GM19455 (cell line): ENCODE data around the gene MMEL1.

Experiments
- ATAC-seq: cut with Tn5 transposase; IDR thresholded peaks from one replicate; pipeline ENCODE4 v1.9.1; 2021; ENCODE audit not compliant: unreplicated experiment

The MMEL1 gene

DNA sequence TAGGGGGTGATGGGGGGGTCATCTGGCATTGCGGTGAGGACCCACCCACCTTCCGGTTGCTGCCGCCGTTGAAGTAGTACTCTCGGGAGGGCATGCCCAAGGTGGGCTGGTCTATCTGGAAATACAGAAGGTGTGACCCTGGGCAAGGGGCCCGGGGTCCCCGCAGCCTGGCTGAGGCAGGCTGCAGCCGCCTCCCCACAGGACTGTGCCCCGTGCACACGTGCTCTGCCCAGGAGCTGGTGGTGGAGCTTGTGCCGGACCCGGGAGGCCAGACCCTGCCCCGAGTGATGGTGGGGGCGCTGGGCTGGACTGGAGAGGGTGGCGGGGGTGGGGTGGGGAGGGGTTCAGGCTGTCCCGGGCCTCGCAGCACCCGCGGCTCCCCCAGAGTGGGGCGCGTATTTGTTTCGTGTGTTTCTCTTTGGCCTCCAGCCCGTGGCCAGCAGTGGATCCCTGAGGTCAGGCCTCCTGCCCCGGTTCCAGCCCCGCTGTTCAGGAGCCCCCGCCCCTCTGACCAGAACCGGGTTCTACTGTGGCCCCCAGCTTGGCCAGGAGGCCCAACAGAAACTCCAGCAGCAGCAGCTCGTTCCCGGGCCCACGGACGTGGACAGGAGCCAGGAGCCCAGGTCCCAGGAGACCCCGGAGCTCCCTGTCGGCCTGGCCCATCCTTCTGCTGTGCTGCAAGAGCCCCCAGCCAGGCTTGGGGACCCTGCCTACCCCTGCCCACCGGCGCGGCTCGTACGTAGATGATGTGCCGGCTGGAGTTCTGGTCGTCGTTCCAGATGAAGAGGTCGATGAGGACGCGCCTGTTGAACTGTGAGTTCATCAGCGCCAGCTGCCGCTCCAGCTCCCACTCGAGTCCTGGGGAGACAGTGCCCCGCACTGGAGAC is 27.1 kb downstream of the MMEL1 start:
- no peak for ATAC-seq

DNA sequence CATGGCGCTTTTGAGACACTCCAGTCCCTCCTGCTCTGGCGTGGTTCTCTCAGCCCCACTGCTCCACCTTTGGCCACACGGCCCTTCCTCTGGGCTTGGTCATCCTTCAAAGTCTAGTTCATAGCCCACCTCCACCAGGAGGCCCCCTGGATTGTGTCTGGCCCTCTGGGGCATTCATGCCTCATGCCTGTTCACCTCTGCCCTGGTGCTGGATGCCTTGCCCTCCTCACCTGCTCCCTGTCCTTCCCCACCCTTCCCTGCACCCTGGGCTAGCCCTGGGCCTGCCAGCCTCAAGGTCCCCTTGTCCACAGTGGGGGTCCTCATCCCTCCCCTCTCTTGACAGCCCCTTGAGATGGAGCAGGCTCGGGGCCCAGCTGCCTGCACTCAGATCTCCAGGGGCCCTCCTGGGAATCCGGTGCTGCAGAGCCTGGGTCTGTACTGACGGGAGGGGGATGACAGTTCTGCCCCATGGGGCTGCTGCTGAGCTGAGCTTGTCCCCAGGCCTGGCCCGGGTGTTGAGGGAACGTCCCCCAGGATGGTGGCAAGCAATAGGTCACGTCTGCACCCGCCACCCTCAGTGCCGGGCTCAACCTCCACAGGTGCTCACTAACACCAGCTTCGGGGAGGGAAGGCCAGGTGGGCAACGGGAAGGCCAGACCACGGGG is 27.8 kb downstream of the MMEL1 start:
- no peak for ATAC-seq

- no peak for ATAC-seq
Measured at GRCh38 chr1:2604156-2604843, 28.5 kb downstream of the MMEL1 start.

DNA sequence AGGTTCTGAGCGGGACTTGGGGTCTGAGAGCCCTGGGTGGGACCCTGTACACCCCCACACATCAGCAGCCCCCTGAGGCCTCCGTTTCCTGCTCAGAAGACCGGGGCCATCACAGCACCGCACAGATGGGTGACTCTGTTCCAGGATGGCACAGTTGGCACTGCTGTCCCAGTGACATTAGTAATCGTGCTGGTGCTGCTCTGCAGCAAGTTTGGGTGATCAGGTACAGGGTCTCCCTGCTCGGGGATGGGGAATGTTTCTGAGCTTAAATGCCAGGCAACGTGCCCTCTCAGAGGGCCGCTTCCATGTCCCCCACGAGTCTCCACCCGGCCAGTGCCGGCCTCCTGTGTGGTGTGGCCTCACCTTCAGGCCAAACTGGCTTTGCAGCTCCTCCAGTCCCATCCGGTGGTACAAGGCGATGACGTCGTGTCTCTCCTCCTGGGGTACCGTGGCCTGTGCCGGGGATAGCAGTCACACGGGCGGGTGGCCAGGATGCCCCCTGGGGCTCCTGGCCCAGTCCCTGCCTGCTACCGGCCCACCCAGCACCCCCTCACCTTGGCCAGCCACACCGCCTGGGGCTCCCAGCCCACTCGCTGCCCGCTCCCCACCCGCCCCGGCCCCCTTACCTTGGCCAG is 29.2 kb downstream of the MMEL1 start:
- no peak for ATAC-seq

DNA sequence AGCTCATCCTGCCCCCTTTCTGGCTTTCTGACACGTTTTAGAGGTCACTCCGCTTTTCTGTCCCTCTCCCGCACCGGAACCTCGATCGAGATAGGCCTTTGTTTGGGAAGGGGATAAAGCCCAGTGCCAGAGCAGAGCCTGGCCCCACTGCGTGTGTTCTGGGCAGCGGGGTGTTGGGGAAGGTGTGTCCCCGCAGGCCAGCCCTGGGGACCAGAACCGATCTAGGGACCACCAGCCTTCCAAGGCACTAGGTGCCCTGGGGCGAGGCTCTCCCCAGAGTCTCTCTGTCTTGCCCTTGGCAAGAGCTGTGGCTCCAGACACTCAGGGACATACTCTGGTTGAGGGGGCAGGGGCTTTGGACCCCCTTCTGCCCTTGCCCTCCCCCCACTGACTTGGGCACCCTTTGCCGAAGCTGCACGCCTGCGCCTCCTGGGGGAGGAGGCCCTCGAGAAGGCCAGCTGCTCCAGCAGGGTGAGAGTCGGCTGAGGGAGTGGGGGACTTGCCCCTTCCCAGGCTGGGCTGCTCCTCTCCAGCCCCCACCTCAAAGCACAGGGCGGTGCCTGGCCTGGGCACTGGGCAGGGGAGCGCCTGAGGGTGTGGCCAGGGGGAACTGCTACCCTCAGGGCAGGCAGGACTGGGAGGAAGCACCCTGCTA is 29.8 kb downstream of the MMEL1 start:
- ATAC-seq = no peak

GRCh38 chr1:2602311-2602835 is 30.4 kb downstream of the MMEL1 start:
- ATAC-seq = no peak

DNA sequence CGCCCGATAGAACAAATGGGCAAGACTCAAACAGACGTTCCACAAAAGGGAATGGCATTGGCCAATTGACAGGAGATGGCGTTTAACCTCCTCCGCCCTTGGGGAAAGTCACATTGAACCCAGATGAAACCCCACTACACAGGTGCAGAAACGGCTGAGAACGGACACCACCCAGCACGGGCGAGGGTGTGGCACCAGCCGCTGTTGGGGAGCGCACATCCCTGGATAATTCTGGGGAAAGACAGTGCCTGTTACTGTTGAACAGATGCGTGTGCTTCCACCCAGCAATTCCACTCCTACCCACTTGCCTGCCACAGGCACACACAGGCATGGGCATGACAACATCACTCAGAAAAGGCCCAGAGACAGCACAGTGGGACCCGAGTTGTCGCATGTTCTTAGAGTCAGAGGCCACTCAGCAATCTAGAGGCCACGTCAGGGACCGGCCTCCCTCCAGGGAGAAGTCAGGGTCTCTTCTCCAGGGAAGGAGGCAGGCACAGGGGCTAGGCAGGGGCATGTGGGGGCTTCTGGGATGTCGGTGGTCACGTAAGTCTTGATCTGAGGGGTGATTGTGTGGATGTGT is 31.0 kb downstream of the MMEL1 start:
- ATAC-seq = no peak

GRCh38 chr1:2598329-2598931 is 34.4 kb downstream of the MMEL1 start:
- no peak for ATAC-seq

DNA sequence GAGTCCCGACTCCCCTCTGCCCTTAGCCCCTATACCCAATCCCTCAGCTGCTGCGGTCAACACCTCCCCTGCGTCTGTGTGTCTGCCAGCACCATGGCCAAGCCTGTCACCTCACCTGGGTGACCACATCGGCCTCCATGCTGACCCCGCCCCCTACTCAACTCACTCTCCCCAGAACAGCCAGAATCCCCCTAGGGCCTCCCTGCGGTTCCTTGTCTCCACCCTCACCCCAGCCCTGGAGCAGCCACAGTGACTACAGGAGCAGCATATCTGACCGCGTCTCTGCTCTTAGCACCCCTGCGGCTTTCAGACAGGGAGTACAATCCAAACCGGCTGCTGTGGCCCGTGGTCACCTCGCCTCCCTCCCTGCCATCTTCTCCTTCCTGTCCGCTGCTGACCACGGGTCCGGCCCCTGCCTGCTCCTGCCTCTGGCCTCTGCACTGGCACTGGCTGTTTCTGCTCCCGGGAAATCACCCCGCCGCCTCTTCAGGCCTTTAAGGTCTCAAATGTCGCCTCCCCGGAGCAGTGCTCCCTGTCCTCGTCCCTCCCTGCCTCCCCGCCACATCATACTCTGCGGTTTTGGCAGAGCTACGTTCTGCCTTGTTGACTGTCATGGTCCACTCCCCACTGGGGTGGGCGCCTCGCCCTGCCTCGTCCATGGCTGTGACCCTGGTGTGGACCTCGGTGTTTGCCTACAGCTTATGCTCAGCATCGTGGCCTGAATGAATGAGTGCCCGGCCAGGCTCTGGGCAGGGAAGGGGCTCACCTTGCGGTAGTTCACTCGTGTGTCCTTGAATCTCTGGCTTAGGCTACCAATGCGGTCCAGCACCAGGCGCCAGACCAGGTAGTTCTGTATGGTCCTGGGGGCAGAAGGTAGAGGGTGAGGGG is 35.1 kb downstream of the MMEL1 start:
- no peak for ATAC-seq

GRCh38 chr1:2596530-2597333 is 36.1 kb downstream of the MMEL1 start:
- ATAC-seq = no peak

DNA sequence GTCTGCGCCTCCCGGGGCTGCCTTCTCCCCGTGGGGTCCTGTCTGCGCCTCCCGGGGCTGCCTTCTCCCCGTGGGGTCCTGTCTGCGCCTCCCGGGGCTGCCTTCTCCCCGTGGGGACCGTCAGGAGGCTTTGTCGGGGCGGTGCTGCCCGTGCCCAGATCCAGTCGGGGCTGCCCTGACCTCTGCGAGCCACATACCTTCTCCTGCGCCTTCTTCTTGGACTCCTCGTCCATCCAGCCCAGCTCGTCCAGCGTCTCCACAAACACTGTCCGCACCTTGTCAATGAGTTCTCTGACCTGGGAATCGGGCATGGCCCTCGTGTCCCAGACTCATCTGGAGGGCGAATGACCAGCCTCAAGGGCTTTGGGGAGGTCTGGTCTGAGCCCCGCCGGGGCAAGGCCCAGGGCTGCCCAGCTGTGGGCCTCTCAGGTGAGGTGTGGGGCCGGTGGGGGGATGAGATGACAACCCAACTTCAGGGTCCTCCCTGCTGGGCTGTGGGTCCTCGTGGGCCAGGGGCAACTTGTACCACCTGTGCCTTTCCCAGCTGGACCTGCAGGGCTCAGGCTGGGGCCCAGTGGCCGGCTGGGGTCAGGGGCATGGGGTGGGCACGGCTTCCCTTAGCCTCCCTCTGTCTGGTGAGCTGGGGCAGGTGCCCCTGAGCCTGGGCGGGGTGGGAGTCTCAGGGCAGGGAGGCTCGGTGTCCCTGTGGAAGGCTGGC is 36.8 kb downstream of the MMEL1 start:
- no peak for ATAC-seq

DNA sequence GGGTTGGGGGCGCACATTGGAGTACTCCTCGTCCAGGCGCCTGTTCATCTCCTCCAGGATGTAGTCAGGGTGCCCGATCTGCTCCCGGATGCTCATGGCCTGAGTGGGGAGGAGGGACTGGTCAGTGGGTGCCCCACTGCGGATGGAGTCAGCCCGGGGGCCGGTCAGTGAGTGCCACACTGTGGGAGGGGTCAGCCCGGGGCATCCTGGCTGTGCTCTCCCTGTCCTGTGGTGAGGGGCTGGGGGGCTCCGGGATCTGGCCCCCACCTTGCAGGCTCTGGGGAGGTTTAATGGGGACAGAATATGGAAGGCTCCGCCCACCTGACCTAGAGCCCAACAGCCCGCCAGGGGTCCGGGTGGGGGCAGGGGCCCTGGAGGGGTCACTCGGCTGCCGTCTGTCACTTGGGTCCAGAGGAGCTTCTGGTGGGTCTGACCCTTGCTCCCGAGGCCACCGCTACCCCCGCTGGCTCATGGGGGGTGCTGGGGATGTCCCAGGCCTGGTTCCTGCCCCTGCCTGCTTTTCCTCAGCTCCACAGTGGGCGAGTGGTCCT is 37.5 kb downstream of the MMEL1 start:
- no peak for ATAC-seq

- no peak for ATAC-seq
Measured at GRCh38 chr1:2594641-2595131, 38.1 kb downstream of the MMEL1 start.

DNA sequence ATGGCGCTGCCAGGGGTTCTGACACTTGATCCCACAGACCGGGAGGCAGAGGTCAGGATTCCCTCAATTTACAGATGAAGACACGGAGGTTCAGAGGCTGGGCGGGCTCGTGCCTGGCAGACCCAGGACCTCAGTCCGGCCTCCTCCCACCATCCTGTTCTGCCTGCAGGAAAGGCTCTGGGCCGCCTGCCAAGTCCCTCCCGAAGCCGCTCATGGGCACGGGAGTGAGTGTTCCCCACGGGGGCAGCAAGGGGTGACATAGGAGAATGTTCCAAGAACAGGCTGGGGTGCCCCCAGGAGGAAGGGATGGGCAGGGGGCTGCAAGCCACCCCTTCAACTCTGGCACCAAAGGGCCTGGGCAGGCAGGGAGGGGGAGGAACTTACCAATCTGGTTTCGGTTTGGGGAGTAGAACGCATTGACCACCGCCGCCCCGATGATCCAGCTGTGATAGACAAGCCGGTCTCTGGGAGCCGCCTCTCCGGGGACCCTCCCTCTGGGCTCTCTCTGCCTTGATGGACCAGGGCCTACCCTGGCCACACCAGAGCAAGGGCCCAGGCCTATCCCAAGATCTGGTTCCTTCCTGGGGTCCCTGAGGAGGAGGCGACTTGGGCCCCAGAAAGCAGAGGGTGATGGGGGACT is 38.7 kb downstream of the MMEL1 start:
- no peak for ATAC-seq

DNA sequence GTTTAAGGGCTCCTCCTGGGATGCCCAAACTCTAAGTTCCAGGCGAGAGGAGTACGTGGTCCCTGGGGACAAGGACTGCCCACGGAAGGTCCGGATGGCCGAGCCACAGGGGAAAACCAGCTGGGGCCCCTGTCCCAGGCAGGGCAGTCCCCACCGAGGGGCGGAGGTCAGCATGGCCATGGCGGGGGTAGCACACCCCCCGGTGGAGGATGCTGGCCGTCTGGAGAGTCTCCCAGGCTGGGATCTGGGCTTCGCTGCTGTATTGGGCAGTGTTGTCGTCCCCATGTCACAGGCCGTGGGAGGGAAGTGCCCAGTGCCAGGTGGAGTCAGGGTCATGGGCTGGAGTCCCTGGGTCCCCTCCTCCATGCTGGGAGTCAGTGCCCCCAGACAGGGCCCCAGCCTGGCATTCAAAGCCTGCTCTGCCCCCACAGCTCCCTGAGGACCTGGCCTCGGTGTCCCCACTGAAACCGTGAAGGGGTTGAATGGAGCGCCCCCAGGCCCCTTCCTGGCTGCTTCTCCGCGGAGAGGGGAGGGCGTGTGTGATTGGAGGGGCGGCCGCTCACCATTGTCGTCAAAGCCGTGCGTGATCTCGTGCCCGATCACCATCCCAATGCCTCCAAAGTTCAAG is 39.5 kb downstream of the MMEL1 start:
- ATAC-seq = no peak

DNA sequence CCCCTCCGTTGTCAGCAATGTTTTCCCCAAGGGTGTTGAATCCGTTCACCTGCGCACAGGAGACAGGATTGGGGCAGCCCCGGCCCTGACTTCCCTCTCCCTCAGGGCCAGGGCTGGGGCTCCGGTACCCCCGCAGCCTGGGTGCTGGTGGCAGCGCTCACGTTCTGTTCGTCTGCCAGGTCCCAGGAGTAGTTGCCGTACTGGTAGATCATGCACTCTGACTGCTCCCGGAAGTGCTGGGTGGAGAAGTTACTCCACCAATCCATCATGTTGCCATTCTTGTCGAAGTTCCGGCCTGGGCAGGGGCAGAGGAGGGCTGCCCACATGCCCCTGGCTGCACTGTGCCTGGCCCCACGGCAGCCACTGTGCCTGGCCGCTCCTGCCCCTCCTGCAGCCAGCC is 40.1 kb downstream of the MMEL1 start:
- ATAC-seq = no peak
